HG03558 (cell line): ENCODE data around the gene LGALSL.

Experiments
- ATAC-seq: cut with Tn5 transposase; IDR thresholded peaks from one replicate; pipeline ENCODE4 v1.9.1; 2021; ENCODE audit warnings: moderate number of reproducible peaks; ENCODE audit not compliant: unreplicated experiment; ENCODE audit errors: extremely low read depth

LGALSL gene

DNA sequence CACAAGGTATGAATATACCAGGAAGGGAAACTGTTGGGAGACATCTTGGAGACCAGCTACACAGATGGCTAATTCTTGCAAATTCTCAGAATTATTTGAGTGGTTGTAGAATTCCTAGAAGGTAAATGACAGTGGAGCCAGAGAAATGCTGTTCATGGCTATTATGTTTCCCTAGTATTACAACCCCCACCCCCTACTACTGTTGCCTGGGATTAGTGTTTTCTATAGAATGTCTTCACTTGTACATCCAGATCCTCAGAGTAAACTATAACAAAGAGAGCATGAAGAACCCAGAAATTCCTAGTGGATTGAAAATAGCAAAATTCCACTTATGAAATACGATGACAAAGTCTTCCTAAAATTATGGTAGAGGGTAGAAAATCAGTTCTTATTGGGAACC lies 15.3 kb downstream of the LGALSL start:
- ATAC-seq: no peak

DNA sequence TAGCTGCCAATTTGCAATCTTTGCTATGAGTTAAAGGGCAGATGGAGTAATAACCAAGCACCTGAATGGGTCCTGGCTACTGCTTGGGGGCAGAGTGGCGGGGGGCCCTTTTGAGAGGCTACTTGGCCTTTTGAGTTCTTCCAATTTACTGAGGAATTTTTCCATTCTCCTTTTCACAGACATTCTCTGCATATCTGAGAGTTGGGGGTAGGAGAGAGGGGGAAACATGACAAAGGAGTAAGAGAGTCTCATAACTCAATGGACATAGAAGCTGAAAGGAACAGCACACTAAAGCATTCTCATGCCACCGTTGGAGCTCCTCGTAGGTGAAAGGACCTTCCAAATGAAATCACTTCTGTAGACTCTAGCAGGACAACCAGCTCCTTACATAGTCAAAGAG lies 16.1 kb downstream of the LGALSL start:
- no peak for ATAC-seq

DNA sequence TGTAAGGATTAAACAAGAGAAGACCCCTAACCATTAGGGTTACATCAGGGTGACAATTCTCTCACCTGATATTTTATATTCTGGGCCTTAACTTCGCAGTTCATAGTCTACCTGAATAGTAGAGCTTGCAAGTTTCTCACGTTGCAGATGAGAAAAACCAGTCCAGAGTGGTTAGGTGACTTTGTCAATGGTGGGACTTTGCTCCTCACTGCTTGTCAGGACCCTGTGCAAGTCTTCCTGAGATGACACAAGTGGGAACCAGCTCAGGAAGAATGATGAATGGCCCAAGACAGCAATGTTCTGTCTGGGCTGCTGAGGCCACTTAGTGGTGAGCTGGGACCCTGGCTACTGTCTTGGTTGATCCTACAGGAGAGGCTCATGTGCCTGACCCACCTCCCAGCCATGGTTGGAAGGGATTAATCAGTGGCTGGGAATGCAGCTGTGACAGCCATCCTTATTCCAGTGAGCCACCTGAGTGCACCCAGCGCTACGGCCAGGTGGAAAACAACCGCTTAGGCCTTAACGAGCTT lies 16.9 kb downstream of the LGALSL start:
- no peak for ATAC-seq

DNA sequence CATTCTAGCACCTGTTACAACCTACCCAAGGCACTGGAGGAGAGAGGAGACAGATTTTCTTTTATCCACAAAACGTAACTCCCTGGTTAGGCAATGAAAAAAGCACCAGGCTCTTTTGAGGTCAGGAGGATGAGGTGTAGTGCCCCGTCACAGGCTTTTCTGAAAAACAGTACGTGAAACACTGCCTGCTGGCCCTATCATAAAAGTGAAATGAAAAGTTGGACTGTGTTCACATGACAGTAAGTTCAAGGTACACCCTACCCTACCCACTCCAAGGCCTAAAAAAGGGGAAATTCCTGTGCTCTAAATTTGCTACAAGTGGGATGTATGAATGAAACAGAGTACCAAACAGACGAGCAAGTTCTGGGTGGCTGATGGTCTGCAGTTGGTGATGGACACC lies 17.6 kb downstream of the LGALSL start:
- ATAC-seq: no peak

DNA sequence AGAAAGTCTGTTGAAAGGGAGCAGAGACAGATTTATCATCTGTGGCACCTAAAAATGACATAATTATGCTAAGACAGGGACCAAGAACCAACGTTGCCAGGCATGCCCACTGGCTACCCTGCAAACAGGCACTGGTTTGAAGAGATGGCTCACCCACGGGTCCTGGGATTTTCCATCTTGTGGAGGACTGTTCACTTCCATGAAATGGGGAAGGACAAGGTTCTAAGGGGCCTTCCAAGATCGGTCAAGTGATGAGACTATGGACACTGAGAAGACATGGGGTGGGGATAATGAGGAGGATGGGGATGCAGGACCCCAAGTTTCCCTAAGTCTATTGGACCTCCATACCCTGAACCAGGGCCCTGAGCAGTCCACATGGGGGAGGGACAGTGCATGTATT lies 18.9 kb downstream of the LGALSL start:
- ATAC-seq: no peak

DNA sequence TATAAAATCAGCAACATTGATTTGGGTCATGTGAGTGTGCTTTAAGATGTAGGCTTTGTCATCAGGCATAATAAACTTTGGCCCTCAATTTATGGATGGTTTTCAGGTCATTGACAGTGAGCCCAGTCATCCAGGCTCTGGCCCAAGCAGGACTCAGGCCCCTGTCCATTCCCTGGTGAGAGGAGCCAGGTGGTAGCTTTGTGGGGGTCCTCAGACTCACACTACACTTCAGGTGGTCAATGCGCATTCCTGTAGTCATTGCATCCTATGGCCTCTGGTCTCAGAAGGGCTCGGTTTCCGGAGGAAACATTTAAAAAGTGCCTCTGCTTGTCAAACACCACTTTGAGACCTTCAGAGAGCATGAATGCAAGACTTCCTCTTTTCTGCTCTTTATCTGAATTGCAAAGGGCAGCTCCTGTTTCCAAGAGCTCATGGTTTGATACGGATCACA lies 20.2 kb downstream of the LGALSL start:
- no peak for ATAC-seq

DNA sequence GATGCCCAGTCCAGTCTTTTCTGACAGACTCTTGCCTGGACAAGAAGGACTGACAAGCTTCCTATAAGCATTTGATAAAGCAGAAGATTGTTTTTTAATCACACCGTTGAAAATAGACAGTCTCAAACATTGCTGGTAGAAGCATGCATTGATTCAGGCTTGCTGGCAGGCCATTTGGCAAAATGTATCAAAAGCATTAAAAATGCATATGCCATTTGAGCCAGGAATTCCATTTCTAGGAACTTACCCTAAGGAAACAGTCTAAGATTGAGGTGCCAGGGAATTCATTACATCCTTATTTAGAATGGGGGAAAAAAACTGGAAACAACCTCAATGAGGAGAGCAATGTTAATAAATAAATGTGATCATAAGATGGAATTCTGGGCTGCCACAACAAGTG lies 20.7 kb downstream of the LGALSL start:
- no peak for ATAC-seq

DNA sequence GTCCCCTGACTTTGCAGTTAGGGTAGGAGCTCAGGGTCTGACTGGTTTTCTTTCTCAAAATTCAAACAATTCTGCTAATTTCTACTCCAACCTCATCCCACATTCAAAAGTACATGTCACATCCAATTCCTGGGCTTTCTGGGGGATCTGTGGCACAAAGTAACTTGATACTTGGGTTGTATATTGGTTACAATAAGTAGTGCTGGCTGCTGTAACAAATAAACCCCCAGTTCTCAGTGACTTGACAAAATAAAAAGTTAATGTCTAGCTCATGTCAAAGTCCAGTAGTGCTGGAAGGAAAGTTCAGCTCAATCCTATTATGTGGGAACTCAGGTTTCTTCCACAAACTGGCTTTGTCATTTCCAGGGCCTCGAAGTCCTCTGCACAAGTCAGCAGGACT lies 23.1 kb downstream of the LGALSL start:
- ATAC-seq: no peak

DNA sequence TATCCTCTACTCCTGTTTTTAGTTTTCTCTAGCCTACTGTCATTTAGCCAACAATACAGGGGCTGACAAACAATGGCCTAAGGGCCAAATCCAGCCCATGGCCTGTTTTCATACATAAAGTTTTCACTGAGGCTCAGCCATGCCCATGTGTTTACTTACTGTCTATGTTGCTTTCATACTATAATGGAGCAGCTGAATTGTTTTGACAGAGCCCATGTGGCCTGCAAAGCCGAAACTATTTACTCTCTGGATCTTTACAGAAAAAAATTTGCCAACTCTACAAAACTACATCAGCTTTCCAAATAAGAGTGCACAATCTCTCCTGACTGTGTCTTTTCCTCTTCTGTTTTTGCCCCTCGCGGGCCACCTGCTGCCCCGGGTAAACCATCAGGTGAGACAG lies 24.0 kb downstream of the LGALSL start:
- no peak for ATAC-seq

DNA sequence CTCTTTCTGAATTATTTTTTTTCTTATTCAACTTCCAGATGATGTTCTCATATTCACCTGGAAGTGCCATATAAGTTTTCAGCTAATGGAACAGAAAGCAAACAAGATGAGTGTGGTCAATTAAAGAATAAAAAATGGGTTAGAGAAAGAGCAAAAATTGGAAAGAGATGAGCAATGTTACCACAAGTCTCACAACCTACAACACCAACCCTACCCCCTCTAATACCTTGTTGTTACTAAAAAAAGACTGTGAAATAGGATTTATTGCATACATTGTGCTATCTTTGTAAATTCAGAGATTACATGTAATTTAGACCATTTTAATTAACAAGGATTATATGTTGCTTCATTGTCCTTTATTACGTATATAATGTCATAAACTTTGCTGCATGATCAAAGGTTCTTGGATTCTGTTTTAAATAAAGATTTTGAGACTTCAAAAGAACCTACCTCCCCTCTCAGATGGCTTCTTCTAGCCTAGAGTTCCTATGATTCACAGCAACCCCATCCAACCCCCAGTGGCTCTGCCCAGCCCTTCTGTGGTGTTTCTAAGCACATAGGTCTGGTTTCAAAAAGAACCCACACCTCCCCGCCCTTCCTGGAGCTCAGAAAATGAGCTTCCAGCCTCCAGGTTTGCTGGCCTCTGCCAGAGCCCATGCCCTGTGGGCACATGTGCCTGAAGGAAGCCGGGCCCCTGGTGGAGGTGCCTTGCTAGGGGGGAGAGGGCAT lies 24.7 kb downstream of the LGALSL start:
- no peak for ATAC-seq

DNA sequence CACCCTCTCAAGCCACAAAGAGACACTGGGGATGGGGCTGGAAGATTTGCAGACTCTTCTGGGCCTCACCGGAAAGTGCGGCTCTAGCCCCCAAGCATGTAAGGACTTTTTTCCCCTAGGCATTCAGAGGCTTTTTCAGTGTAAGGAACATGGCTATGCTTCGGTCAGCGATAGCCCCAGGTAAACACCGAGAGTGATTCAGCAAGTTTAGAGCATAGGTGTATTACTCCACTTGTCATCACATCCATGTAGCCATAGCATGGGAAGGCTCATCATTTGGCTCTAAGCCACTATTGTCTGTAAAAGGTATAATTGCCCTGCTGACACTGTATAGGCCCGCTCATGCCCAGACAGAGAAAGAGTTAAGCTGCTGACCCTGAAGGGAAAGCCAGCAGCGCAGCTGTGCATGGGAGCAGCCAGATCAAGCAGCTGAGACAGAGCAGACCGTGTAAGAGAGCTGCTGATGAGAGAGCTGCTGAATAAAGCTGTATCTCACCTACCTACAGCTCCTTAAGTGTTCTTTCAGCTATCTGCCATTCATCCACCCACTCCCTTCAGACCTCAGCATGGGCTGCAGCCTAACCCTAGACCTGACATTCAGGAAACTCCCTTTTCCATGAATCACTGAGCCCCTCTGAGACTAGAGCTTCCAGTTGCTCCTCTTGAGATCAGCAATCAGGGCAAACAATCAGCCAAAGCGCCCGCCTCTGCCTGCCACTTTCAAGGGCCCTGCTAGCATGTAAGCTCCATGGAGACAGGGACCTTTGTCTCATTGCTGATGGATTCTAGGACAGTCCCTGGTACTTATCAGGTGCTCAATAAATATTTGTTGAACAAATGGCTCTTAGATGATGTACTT lies 25.5 kb downstream of the LGALSL start:
- ATAC-seq: no peak

DNA sequence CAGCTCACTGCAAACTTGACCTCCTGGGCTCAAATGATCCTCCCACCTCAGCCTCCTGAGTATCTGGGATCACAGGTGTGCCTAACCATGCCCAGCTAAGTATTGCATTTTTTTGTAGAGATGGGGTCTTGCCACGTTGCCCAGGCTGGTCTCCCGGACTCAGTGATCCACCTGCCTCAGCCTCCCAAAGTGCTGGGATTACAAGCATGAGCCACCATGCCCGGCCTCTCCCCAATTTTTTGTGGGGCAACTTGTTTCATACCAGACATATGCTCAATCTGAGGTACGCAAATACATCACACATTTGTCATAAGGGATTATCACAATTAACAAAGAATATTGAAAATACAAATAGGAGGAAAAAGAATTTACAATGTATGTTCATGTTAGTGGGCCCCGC lies 27.7 kb downstream of the LGALSL start:
- no peak for ATAC-seq

DNA sequence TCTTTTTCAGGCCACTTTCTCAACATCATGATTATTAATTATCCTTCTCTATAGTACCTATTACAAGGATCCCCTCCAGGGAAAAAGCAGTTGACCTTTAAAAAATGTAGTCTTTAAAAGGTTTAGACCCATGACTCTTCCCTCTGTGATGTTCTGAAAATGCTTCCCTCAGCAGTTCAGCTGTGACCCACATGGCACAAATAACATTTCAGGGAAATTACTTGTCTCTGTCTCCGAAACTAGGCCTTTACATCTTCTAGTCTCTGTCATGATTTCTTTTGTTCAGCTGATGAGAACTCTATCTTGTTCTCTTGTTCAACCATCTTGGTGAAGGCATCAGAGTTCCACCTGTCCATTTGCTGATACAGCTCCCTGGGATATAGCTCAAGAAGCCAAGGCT lies 28.3 kb downstream of the LGALSL start:
- no peak for ATAC-seq

DNA sequence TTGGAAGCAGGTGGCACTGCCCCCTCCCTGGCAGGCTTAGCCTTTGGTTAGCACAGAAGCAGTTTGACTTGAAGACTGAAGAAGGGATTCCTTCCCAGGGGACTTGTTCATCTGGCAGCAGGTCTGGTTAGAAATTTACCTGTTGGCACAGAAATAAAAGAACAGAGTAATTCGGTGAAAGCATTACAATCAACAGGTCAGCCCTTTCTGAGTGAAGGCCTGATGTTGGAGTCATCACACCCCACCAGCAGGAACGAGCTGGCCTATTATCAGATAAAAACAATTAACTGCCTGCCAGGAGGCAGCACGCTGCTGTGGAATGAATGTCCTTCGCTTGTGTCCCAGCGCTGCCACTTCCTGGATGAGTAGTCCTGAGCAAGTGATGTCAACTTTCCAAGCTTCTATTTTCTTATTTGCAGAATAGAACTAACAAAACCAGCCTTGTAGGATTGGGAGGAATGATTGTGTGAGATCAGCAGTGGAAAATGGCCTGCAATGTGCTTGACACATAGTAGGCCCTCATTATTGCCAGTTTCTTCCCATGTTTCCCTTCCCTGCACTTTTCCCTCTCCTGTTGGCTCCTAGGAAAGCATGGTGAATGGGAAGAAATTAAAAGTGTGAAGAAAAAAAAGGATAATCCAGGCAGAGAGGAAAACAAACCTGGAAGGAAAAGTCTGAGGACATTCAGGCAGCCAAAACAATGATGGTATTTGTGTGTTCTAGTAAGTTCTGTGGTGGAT lies 29.0 kb downstream of the LGALSL start:
- ATAC-seq: no peak

DNA sequence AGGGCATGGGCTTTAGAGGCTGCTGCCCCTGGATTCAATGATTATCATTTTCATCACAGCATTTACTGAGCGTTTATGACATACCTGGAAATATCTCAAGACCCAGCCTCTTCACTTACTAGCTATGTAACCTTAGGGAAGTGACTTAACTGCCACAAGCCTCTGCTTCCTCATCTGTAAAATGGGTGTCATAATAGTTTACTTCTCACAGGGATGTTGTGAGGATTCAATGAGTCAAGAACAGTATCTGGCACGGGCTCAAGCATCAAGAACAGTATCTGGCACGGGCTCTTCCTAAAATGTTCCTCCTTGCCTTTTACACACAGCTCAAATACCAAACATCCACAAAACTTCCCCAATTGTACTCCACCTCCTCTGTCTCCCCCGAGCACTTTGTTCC lies 31.4 kb downstream of the LGALSL start:
- ATAC-seq: no peak

DNA sequence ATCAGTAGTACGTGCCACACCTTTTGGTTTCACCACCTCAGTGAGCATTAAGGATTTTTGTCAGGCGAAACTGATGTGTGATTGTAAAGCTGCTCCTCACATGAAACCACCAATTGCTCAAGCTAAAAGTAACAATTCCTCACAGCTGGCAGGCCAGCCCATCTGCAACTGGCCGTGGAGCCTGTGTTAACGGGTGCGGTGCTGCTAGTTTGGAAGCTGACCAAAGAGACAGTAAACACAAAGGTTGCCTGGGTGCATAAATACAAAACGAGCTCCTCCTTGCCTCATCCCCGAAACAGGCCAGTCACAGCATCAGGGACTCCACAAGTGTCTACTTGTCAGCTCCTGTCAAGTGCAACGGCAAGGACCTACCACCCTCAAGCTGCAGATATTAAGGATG lies 32.0 kb downstream of the LGALSL start:
- ATAC-seq: no peak

DNA sequence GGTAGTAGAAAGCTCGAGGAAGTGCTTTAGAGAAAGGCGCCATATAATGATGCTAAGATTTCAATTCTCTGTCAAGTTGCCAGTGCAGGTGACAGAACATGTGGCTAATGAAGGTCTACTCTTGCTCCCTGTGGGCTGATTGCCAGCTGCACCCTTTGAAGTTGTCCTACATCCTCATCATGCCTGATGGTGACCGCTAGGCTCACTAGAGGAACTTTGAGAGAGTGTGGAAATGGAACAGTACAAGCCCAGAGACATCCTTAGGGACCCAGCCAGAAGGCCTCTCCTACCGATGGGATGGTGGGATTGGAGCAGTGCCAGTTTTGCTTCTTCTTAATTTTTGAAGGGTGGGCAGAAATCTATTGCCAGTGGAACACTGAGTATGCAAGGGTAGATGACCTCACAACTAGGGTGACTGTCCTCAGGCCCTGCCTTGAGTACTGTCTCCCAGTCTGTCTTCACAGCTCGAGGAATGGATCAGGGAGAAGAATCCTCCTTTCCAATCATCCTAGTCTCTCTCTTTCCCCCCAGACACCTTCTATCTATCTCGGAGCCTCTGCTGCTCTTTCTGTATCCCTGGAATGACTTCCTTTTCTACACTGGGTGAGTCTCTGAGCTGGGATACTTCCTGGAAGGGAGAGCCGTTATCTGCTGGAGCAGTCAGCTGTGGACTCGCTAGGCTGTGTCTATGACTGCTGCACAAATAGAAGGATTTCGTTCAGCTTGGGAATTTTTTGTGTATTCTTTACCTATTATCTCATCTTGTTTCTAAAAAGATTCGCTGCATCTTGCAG lies 33.5 kb downstream of the LGALSL start:
- ATAC-seq: no peak

DNA sequence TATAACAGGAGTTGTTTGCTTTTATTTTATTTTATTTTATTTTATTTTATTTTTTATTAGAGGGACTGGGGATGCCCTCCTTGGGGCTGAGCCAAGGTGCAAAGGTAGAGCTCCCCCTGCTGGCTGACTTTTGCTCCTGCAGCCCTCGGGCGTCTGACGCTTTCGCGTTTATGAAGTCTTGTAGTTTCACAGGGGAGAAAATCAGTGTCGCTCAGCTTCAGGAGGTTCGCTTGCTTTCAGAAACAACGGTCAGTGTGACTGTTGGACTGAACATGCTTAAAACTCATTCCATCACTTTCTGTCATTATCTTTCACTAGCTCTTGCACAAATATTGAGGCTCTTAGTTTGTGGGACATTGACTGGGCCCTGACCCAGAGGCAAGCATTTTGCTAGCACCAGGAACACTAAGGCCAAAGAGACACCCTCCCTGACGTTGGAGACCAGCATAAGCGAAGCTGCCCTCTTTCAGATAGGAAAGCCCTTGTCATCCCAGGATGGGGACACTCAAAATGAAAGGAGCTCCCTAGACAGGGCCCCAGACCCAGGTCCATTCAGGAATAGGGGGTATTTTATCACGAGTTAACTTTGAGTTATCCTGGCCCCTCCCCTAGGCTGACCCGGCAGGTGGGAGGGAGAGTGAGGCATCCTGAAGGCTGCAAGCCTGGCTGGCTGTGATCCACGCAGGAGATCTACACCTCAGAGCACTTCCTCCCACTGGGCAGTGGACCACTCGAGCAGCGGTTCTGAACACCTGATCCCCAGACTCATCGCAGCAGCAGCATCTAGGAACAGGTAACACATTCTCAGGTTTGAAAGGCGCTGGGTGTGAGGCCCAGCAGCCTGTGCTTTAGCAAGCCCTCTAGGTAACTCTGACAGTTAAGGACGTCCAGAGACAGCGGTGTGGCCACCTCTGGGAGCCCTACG lies 34.4 kb downstream of the LGALSL start:
- ATAC-seq: no peak
